Activated naive CD8-positive, alpha-beta T cell treated with anti-CD3 and anti-CD28 coated beads, Interleukin-2, amount 10 ng/mL, durations not matched to agents 7 days and 5 days (primary cell): ENCODE data around the gene SCN1B. TPM values are rescaled to one million over a fixed set of nuclear protein-coding genes. Genes with fewer than 3 reads are reported as not detected.
"Not testable (repeated sequence)": the region's sequence is repeated elsewhere in the genome, so short reads cannot be mapped to it uniquely, and the experiment has no call there.

ENCODE experiments used
- ATAC-seq: fragments of 150-1000 bp; cut with Tn5 transposase; one replicate; pipeline ENCODE4 v1.10.0; 2021; ENCODE audit warnings: low read depth, moderate library complexity
- POLR2A ChIA-PET: fragments of 350-600 bp; sonication (Branson Sonifier 250); formaldehyde crosslinking; loops from one replicate; lab custom pipeline; 2021; ENCODE audit warnings: antibody characterized with exemption; lab: Charles Lee
- DNase-seq: peaks from one replicate; pipeline ENCODE4 v3.0.0; 2021
- H3K27ac Mint-ChIP-seq: one replicate; pipeline ENCODE4 v1.8.0; 2022; ENCODE audit warnings: mild to moderate bottlenecking, mixed read lengths
- H3K27me3 Mint-ChIP-seq: one replicate; pipeline ENCODE4 v1.8.0; 2022; ENCODE audit warnings: mild to moderate bottlenecking, moderate library complexity, mixed read lengths
- H3K36me3 Mint-ChIP-seq: one replicate; pipeline ENCODE4 v1.8.0; 2021; ENCODE audit warnings: mild to moderate bottlenecking, mixed read lengths
- H3K4me1 Mint-ChIP-seq: one replicate; pipeline ENCODE4 v1.8.0; 2021; ENCODE audit warnings: mixed read lengths
- H3K4me3 Mint-ChIP-seq: one replicate; pipeline ENCODE4 v1.8.0; 2022; ENCODE audit warnings: mild to moderate bottlenecking, moderate library complexity, mixed read lengths
- H3K9me3 Mint-ChIP-seq: one replicate; pipeline ENCODE4 v1.8.0; 2021; ENCODE audit warnings: mixed read lengths
- total RNA-seq, 2 experiments: library from RNA; stranded (reverse); gene quantifications; one replicate each; pipeline ENCODE4 v1.2.3, GENCODE V29; 2021

SCN1B gene
- 1 to 10 TPM in 1 of 2 experiments, under 1 TPM in 1; 0.85 to 1.2 TPM for total RNA-seq

- H3K4me3 Mint-ChIP-seq, result peak within 1 kb of the TSS; percentile 66
- no peak within 1 kb of the TSS for H3K27ac Mint-ChIP-seq
- peak; percentile 81 for ATAC-seq
These were observed at the start of gene SCN1B for GRCh38 chr19:35030257-35031071. Gene SCN1B (plus strand): TSS chr19:35030470. CDS start chr19:35030821, 351 bp downstream.

GRCh38 chr19:34982275-34982674 lies 48.0 kb upstream of the SCN1B start:
- ATAC-seq, result no peak
- Mint-ChIP-seq H3K27ac (no peak overlapping the region), H3K9me3 (no peaks in the 10 kb centered on the region), H3K36me3 (peaks cover 8% of the 10 kb centered on the region), H3K4me1 (peaks cover 15% of the 10 kb centered on the region), H3K4me3 (no peak overlapping the region), H3K27me3 (peaks cover 3% of the 10 kb centered on the region)
- POLR2A ChIA-PET, result interaction anchor here (0.6 to 1.5 kb wide), 2 partner anchors 9 to 19 kb away, joined by 4 read pairs; no protein-coding TSS in a partner anchor
- DNase-seq, result no peak

More at GRCh38 chr19:35030257-35031071, at the start of gene SCN1B:
- Mint-ChIP-seq H3K4me1 (peaks cover 5% of the 10 kb centered on the region), H3K9me3 (no peaks in the 10 kb centered on the region), H3K27me3 (peaks cover 20% of the 10 kb centered on the region), H3K36me3 (peaks cover 8% of the 10 kb centered on the region)
- POLR2A ChIA-PET, result interaction anchor here (1.0 kb wide), 1 partner anchor 181 kb away, joined by 4 read pairs; no protein-coding TSS in a partner anchor
- DNase-seq, result peak; percentile 75

GRCh38 chr19:34983786-34984185 lies 46.5 kb upstream of the SCN1B start:
- H3K9me3 Mint-ChIP-seq, result no peaks in the 10 kb centered on the region
- H3K36me3 Mint-ChIP-seq, result peaks cover 8% of the 10 kb centered on the region
- no peak for ATAC-seq
- POLR2A ChIA-PET, result interaction anchor here (0.8 to 2.7 kb wide), 2 partner anchors 12 to 16 kb away, joined by 5 to 21 read pairs; partner anchors contain the start of gene GRAMD1A
- H3K27ac Mint-ChIP-seq, result no peak overlapping the region
- no peak overlapping the region for H3K4me3 Mint-ChIP-seq
- no peak for DNase-seq
- peaks cover 17% of the 10 kb centered on the region for H3K4me1 Mint-ChIP-seq
- peaks cover 3% of the 10 kb centered on the region for H3K27me3 Mint-ChIP-seq

DNA sequence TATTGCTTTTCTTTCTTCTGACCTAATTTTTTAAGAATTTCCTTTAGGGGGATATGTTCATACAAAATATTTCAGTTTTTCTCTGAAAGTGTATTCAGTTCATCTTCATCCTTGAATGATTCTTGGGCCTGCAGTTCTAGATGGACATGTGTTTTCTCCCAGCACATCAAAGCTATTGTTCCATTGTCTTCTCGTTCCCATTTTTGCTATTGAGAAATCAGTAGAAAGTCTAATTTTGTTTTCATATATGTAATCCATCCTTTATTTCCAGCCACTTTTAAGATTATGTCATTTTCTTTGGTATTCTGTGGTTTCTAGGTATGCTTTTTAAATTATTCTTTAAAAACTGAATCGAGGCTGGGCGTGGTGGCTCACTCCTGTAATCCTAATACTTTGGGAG lies 46.0 kb upstream of the SCN1B start:
- peaks cover 7% of the 10 kb centered on the region for H3K36me3 Mint-ChIP-seq
- POLR2A ChIA-PET, result interaction anchor here (0.8 to 2.7 kb wide), 2 partner anchors 12 to 15 kb away, joined by 5 to 21 read pairs; partner anchors contain the start of gene GRAMD1A
- ATAC-seq (no peak), DNase-seq (no peak)
- peaks cover 22% of the 10 kb centered on the region for H3K4me1 Mint-ChIP-seq
- H3K27me3 Mint-ChIP-seq, result peaks cover under 1% of the 10 kb centered on the region
- H3K27ac Mint-ChIP-seq, result no peak overlapping the region
- no peaks in the 10 kb centered on the region for H3K9me3 Mint-ChIP-seq
- no peak overlapping the region for H3K4me3 Mint-ChIP-seq

GRCh38 chr19:34985249-34986022 lies 44.8 kb upstream of the SCN1B start:
- peaks cover 5% of the 10 kb centered on the region for H3K36me3 Mint-ChIP-seq
- no peaks in the 10 kb centered on the region for H3K27me3 Mint-ChIP-seq
- H3K27ac Mint-ChIP-seq, result peak overlapping the region; percentile 91
- H3K9me3 Mint-ChIP-seq, result no peaks in the 10 kb centered on the region
- peak overlapping the region; percentile 79 for H3K4me3 Mint-ChIP-seq
- peaks cover 24% of the 10 kb centered on the region for H3K4me1 Mint-ChIP-seq
- peak; percentile 50 for DNase-seq
- POLR2A ChIA-PET, result interaction anchor here (0.5 to 2.7 kb wide), 6 partner anchors 10 to 29 kb away, joined by 3 to 21 read pairs (median 4); partner anchors contain the start of gene GRAMD1A
- ATAC-seq, result peak; percentile 90

GRCh38 chr19:34988119-34988518 lies 42.2 kb upstream of the SCN1B start:
- Mint-ChIP-seq H3K27me3 (no peaks in the 10 kb centered on the region), H3K27ac (no peak overlapping the region), H3K4me3 (no peak overlapping the region), H3K4me1 (peaks cover 38% of the 10 kb centered on the region), H3K9me3 (no peaks in the 10 kb centered on the region), H3K36me3 (peaks cover 5% of the 10 kb centered on the region)
- POLR2A ChIA-PET, result interaction anchor here (2.5 kb wide), 1 partner anchor 12 kb away, joined by 10 read pairs; the partner anchor contains the start of gene GRAMD1A
- ATAC-seq, result no peak
- no peak for DNase-seq

DNA sequence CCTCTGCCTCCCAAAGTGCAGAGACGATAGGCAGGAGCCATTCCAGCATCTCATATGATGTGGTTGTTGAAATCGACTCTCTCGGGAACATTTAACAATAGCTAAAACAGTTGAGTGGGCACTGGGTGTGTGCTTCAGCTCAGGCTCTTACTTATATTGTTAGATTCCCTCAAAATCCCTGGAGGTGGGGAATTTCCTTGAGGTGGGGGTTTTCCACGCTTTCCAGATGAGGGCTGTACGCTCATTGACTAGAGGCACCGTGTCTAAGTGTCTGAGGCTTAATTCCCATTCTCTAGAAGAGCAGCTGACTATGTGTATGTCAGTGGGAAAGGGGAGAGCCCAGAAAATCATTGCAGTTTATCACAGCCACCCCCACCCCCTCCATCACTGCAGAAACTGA lies 41.0 kb upstream of the SCN1B start:
- no peaks in the 10 kb centered on the region for H3K9me3 Mint-ChIP-seq
- POLR2A ChIA-PET, result interaction anchor here (0.9 to 2.5 kb wide), 2 partner anchors 8 to 10 kb away, joined by 3 to 10 read pairs; partner anchors contain the start of gene GRAMD1A
- peaks cover 43% of the 10 kb centered on the region for H3K4me1 Mint-ChIP-seq
- peaks cover 8% of the 10 kb centered on the region for H3K36me3 Mint-ChIP-seq
- DNase-seq, result no peak
- H3K27me3 Mint-ChIP-seq, result no peaks in the 10 kb centered on the region
- H3K4me3 Mint-ChIP-seq, result no peak overlapping the region
- no peak for ATAC-seq
- H3K27ac Mint-ChIP-seq, result peak overlapping the region; percentile 12

DNA sequence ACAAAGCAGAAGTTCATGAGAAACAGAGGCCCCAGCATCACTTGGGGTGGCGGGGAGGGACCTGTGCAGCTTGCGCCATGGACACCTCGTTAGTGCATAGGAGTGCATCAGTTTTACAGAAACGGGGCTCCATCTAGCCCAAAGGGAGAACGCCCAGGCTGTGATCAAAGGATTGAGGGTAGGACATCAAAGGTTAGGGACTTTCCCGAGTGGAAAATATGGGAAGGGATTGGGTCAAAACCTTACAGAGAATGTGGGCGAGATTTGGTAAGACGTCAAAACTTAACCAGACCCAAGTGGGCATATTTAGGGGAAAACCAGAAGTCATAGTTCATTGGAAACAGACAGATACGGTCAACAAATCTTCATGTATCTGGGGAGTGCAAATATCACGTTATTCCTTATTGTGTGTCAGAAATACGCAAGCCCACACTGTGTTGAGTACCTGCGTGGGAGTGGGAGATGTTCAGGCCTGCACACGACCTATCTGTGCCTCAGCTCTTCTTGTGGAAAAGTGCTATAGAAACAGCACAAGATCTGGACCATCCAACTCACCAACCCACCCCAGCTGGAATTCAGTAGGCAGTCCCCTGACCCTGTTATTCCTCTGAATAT lies 39.6 kb upstream of the SCN1B start:
- Mint-ChIP-seq H3K4me3 (no peak overlapping the region), H3K9me3 (no peaks in the 10 kb centered on the region), H3K36me3 (peaks cover 5% of the 10 kb centered on the region), H3K27ac (peak overlapping the region; percentile 1), H3K27me3 (no peaks in the 10 kb centered on the region), H3K4me1 (peaks cover 37% of the 10 kb centered on the region)
- DNase-seq (no peak), ATAC-seq (no peak)
- POLR2A ChIA-PET, result interaction anchor here (2.5 kb wide), 1 partner anchor 9 kb away, joined by 10 read pairs; the partner anchor contains the start of gene GRAMD1A

DNA sequence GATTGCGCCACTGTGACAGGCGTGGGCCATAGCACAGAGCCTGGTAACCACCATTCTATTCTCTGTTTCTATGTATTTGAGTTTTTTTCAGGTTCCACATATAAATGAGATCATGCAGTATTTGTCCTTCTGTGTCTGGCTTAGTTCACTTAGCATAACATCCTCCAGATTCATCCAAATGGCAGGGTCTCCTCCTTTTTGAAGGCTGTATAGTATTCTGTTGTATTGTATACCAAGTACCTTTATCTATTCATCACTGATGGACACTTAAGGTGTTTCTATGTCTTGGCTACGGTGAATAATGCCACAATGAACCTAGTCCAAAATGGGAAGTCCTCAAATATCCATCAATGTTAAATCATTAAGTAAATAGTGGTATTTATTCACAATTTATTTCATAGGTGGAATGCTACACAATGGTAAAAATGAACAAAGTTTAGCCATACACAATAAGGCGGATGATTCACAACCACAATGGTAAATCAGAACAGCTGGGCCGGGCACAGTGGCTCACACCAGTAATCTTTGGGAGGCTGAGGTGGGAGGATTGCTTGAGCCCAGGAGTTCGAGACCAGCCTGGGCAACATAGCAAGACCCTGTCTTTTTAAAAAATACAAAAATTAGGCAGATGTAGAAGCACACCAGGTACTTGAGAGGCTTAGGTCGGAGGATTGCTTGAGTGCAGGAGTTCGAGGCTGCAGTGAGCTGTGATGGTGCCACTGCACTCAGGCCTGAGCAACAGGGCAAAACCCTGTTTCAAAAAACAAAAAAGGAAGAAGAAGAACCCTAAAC lies 38.5 kb upstream of the SCN1B start:
- no peak for ATAC-seq
- peaks cover 5% of the 10 kb centered on the region for H3K36me3 Mint-ChIP-seq
- no peaks in the 10 kb centered on the region for H3K9me3 Mint-ChIP-seq
- DNase-seq, result no peak
- H3K27me3 Mint-ChIP-seq, result no peaks in the 10 kb centered on the region
- H3K4me1 Mint-ChIP-seq, result peaks cover 34% of the 10 kb centered on the region
- POLR2A ChIA-PET, result interaction anchor here (1.1 to 1.5 kb wide), 5 partner anchors 9 to 23 kb away, joined by 3 to 5 read pairs (median 4); no protein-coding TSS in a partner anchor
- peak overlapping the region; percentile 64 for H3K4me3 Mint-ChIP-seq
- peak overlapping the region; percentile 71 for H3K27ac Mint-ChIP-seq

DNA sequence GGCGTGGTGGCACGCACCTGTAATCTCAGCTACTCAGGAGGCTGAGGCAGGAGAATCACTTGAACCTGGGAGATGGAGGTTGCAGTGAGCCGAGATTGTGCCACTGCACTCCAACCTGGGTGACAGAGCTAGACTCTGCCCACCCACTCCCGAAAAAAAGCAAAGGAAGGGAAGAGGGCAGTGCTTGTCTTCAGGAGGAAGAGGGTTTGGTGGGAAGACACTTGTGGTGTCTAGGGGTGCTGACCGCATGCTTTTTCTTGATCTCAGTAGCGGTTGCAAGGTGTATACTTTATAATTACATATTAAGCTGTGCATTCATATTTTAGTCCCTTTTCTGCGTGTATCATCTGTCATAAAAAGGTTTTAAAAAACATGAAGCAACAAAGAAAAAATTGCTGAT lies 37.7 kb upstream of the SCN1B start:
- peak; percentile 40 for DNase-seq
- POLR2A ChIA-PET, result interaction anchor here (0.8 to 1.5 kb wide), 6 partner anchors 8 to 22 kb away, joined by 3 to 5 read pairs (median 4); no protein-coding TSS in a partner anchor
- Mint-ChIP-seq H3K27ac (peak overlapping the region; percentile 71), H3K4me1 (peaks cover 40% of the 10 kb centered on the region), H3K4me3 (peak overlapping the region; percentile 64)
- H3K27me3 Mint-ChIP-seq, H3K36me3 Mint-ChIP-seq, H3K9me3 Mint-ChIP-seq: not testable (repeated sequence)
- peak; percentile 25 for ATAC-seq

GRCh38 chr19:34994286-34994642 lies 36.0 kb upstream of the SCN1B start:
- Mint-ChIP-seq H3K27me3 (no peaks in the 10 kb centered on the region), H3K4me3 (no peak overlapping the region), H3K9me3 (no peaks in the 10 kb centered on the region), H3K27ac (no peak overlapping the region), H3K36me3 (peaks cover 2% of the 10 kb centered on the region), H3K4me1 (peaks cover 43% of the 10 kb centered on the region)
- ATAC-seq (no peak), DNase-seq (no peak)
- POLR2A ChIA-PET, result no interaction called here
